Right forelimb (tissue), 1 donor: Measurements from ENCODE around the gene ANKRD13A.
"Not testable (repeated sequence)": the region's sequence is repeated elsewhere in the genome, so short reads cannot be mapped to it uniquely, and the experiment has no call there.

Source experiments
- DNase-seq: peaks from one replicate; pipeline ENCODE4 v3.0.0-alpha.2; 2018

The ANKRD13A gene

GRCh38 chr12:110050927-110051326 lies 51.7 kb downstream of the ANKRD13A start:
- DNase-seq, result no peak

- DNase-seq, result not testable (repeated sequence)
Measured at GRCh38 chr12:110055375-110056352, 56.4 kb downstream of the ANKRD13A start.

GRCh38 chr12:110056643-110057042 lies 57.4 kb downstream of the ANKRD13A start:
- DNase-seq, result not testable (repeated sequence)

GRCh38 chr12:110058875-110059615 lies 59.8 kb downstream of the ANKRD13A start:
- no peak for DNase-seq

- no peak for DNase-seq
Measured at GRCh38 chr12:110059651-110060000, 60.4 kb downstream of the ANKRD13A start.

- DNase-seq, result no peak
Measured at GRCh38 chr12:110062241-110062640, 63.0 kb downstream of the ANKRD13A start.

- no peak for DNase-seq
Measured at GRCh38 chr12:110065540-110065939, 66.3 kb downstream of the ANKRD13A start.

GRCh38 chr12:110067531-110067930 lies 68.3 kb downstream of the ANKRD13A start:
- no peak for DNase-seq

GRCh38 chr12:110068115-110068514 lies 68.9 kb downstream of the ANKRD13A start:
- not testable (repeated sequence) for DNase-seq

- DNase-seq, result no peak
Measured at GRCh38 chr12:110068654-110069053, 69.4 kb downstream of the ANKRD13A start.

- no peak for DNase-seq
Measured at GRCh38 chr12:110071504-110071903, 72.3 kb downstream of the ANKRD13A start.

- DNase-seq, result no peak
Measured at GRCh38 chr12:110071967-110072366, 72.7 kb downstream of the ANKRD13A start.

GRCh38 chr12:110072636-110073035 lies 73.4 kb downstream of the ANKRD13A start:
- not testable (repeated sequence) for DNase-seq

GRCh38 chr12:110073049-110073831 lies 74.0 kb downstream of the ANKRD13A start:
- peak; percentile 67 for DNase-seq

GRCh38 chr12:110074089-110074488 lies 74.9 kb downstream of the ANKRD13A start:
- no peak for DNase-seq

- no peak for DNase-seq
Measured at GRCh38 chr12:110075880-110076279, 76.7 kb downstream of the ANKRD13A start.

GRCh38 chr12:110077800-110078199 lies 78.6 kb downstream of the ANKRD13A start:
- DNase-seq, result no peak

GRCh38 chr12:110079477-110080400 lies 80.5 kb downstream of the ANKRD13A start:
- no peak for DNase-seq

GRCh38 chr12:110080410-110080809 lies 81.2 kb downstream of the ANKRD13A start:
- no peak for DNase-seq

GRCh38 chr12:110084314-110085015 lies 85.2 kb downstream of the ANKRD13A start:
- no peak for DNase-seq

- DNase-seq, result not testable (repeated sequence)
Measured at GRCh38 chr12:110088216-110088615, 89.0 kb downstream of the ANKRD13A start.
